Measurements from ENCODE around the gene RCL1. TPM values are rescaled to one million over a fixed set of nuclear protein-coding genes. Genes with fewer than 3 reads are reported as not detected.

Gene RCL1
- total and polyA plus RNA-seq, 2 of the 13 experiments (the other 11 are each of a cell fraction or from before 2014, with no cell fraction given) = 22.3 to 31.6 TPM

GRCh38 chr9:4792572-4793458, at the start of gene RCL1 (continued):
- TF ChIP-seq ZNF407 (CRISPR knock-in tag; IDR thresholded peaks at IDR 0.05; ENCODE audit: not compliant biosample characterization) = no peak
- no peak for TF ChIP-seq FOXJ3 (CRISPR knock-in tag; IDR thresholded peaks at IDR 0.05; ENCODE audit: borderline replicate concordance)
- TF ChIP-seq KMT2A (CRISPR knock-in tag; IDR thresholded peaks at IDR 0.05) = 0 out of 2 replicates have a peak, but pooled peaks have one; percentile 51
- peak; percentile 49 for TF ChIP-seq KLF6 (CRISPR knock-in tag; IDR thresholded peaks at IDR 0.05)
- no peak for TF ChIP-seq NCOA1 (CRISPR knock-in tag; IDR thresholded peaks at IDR 0.05)
- TF ChIP-seq SMAD1 (CRISPR knock-in tag; IDR thresholded peaks at IDR 0.05; ENCODE audit: borderline replicate concordance, low read depth) = no peak
- no peak for TF ChIP-seq ZNF335 (CRISPR knock-in tag; IDR thresholded peaks at IDR 0.05)
- TF ChIP-seq ZBTB43 (CRISPR knock-in tag; conservative IDR thresholded peaks at IDR 0.05) = no peak
- TF ChIP-seq ZNF597 (CRISPR knock-in tag; IDR thresholded peaks at IDR 0.05) = no peak
- no peak for TF ChIP-seq SIN3B (IDR thresholded peaks at IDR 0.05; ENCODE audit: low read length)
- peak; percentile 74; the same call in 1 of the 2 replicates for TF ChIP-seq GFI1 (CRISPR knock-in tag; IDR thresholded peaks at IDR 0.05; ENCODE audit: borderline replicate concordance)
- TF ChIP-seq PITX1 (CRISPR knock-in tag; IDR thresholded peaks at IDR 0.05) = no peak
- TF ChIP-seq SRSF4 (IDR thresholded peaks at IDR 0.05; ENCODE audit: low read depth, low read length, poor library complexity, severe bottlenecking) = no peak
- TF ChIP-seq POLR2G (IDR thresholded peaks at IDR 0.05; ENCODE audit: low read depth, low read length) = peak; percentile 80
- TF ChIP-seq ZBTB21 (CRISPR knock-in tag; IDR thresholded peaks at IDR 0.05) = no peak
- no peak for TF ChIP-seq DMTF1 (CRISPR knock-in tag; IDR thresholded peaks at IDR 0.05)

Data from HepG2 (cell line).